GM10266 (cell line): ENCODE measurements around the gene DEXI.
A peak's percentile ranks its signal among the peaks of the same experiment; 100 is the strongest.

ENCODE experiments used
- DNase-seq: peaks from one replicate; pipeline ENCODE4 v3.0.0; 2012; ENCODE audit errors: extremely low spot score
- CTCF ChIP-seq: IDR thresholded peaks from 2 replicates; pipeline ENCODE4 v1.5.1; 2012; ENCODE audit warnings: mild to moderate bottlenecking, low read depth; ENCODE audit not compliant: control insufficient read depth, insufficient read depth; ENCODE audit errors: missing control alignments

The DEXI gene

GRCh38 chr16:10942352-10943063, at the start of gene DEXI:
Gene DEXI, minus strand, starts transcription at chr16:10942468. Its CDS starts 463 bp downstream, at chr16:10942005.
- peak; percentile 99 for DNase-seq
- TF ChIP-seq CTCF: no peak

- TF ChIP-seq CTCF: no peak
- DNase-seq: no peak
Observed at GRCh38 chr16:10990378-10990777, 48.1 kb upstream of the DEXI start.

- DNase-seq: no peak
- no peak for TF ChIP-seq CTCF
Observed at GRCh38 chr16:10989559-10989958, 47.3 kb upstream of the DEXI start.

- no peak for TF ChIP-seq CTCF
- no peak for DNase-seq
Observed at GRCh38 chr16:10988879-10989278, 46.6 kb upstream of the DEXI start.

- peak; percentile 56 for TF ChIP-seq CTCF
- DNase-seq: peak; percentile 54
Observed at GRCh38 chr16:10988164-10988803, 46.0 kb upstream of the DEXI start.

GRCh38 chr16:10987361-10988163, 45.3 kb upstream of the DEXI start:
- TF ChIP-seq CTCF: no peak
- DNase-seq: no peak
